ENCODE results near the gene SPRYD3. TPM values are rescaled to one million over a fixed set of nuclear protein-coding genes. Genes with fewer than 3 reads are reported as not detected.
A peak's percentile ranks its signal among the peaks of the same experiment; 100 is the strongest.
"Not testable (repeated sequence)": the region's sequence is repeated elsewhere in the genome, so short reads cannot be mapped to it uniquely, and the experiment has no call there.

SPRYD3 gene
- total and polyA plus RNA-seq, 9 donors, result 28.5 to 88.1 (median 66.6) TPM

DNA sequence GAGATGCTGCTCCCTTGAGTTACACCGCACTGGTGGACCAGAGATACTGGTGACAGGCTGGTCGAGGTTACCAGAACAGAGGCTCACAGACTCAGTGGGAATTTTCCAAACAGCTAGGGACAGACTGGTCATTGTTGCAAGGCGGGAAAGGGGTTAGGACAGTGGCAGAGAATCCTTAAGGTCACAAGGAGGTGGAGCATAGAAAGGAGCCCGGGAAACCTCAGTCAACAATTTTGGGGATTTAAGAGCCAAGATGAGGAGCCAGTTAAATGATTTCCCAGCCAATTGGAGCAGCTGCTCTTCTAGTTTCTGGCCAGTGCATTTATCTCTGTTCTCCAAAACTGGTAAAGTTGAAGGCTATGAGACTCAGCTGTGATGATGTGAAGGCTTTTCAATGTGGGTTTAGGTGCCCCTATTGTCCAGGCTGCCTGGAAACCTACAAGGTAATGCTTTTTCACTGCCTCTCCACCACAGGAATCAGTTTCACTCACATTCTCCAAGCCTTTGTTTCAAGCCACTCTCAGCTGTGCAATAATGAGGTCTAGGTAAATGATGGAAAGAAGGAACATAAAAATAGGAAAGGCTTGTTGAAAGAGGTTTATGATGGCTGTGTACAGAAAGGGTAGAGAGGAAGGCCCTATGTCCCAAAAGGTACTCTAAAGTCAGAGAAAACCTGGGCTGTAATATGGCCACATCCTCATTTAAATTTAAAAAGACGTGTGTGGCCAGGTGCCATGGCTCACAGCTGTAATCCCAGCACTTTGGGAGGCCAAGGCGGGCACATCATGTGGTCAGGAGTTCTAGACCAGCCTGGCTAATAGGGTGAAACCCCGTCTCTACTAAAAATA lies 36.4 kb downstream of the SPRYD3 start:
- DNase-seq, result peak in 1 of 5 donors; percentile 11
- TF ChIP-seq CTCF (IDR thresholded peaks at IDR 0.05) (no peak), POLR2A (IDR thresholded peaks at IDR 0.05) (no peak), EP300 (IDR thresholded peaks at IDR 0.05) (no peak)
- H3K9me3 ChIP-seq, result no peaks in the 10 kb centered on the region
- WGBS, 3 donors, result 52 to 55% (median 53%) methylated on average over 7 of the region's 7 CpGs
- no peaks in the 10 kb centered on the region for H3K36me3 ChIP-seq
- intact Hi-C loops (cut with DNase I), result loop anchor here in 1 of 4 donors (10.0 kb wide), 1 partner anchor 998 kb away; no protein-coding TSS in a partner anchor
- no peak overlapping the region for H3K27ac ChIP-seq
- H3K27me3 ChIP-seq, result no peaks in the 10 kb centered on the region
- H3K4me3 ChIP-seq, result no peak overlapping the region
- peaks cover 14% of the 10 kb centered on the region for H3K4me1 ChIP-seq (ENCODE audit: insufficient read depth)

DNA sequence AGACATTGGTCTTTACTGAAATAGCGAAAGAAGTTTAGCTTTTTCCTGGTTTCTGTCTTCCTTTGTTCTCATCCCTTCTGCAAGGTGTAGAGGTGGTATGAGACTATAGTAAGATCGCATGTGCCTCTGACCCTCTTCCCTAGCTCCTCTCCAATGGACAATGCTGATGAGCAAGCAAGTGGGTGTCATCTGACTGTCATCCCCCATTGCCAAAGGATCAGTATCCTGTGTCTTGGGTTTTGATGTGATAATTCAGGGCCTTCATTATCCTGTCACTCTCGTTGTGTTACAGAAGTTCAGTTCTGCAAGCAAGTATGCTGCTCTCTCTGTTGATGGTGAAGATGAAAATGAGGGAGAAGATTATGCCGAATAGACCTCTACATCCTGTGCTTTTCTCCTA lies 39.3 kb downstream of the SPRYD3 start:
- TF ChIP-seq CTCF (IDR thresholded peaks at IDR 0.05), result no peak
- no peak for TF ChIP-seq POLR2A (IDR thresholded peaks at IDR 0.05)
- no peak for TF ChIP-seq EP300 (IDR thresholded peaks at IDR 0.05)
- no peak overlapping the region for H3K27ac ChIP-seq
- 71 to 83% (median 83%) methylated on average over 4 of the region's 4 CpGs for WGBS, 3 donors
- no peaks in the 10 kb centered on the region for H3K36me3 ChIP-seq
- no peak overlapping the region for H3K4me3 ChIP-seq
- no peaks in the 10 kb centered on the region for H3K9me3 ChIP-seq
- DNase-seq, result no peak
- intact Hi-C loops (cut with DNase I), result loop anchor here in 1 of 4 donors (10.0 kb wide), 1 partner anchor 995 kb away; no protein-coding TSS in a partner anchor
- peaks cover 6% of the 10 kb centered on the region for H3K4me1 ChIP-seq (ENCODE audit: insufficient read depth)
- H3K27me3 ChIP-seq, result no peaks in the 10 kb centered on the region

- TF ChIP-seq CTCF (IDR thresholded peaks at IDR 0.05) (no peak), EP300 (IDR thresholded peaks at IDR 0.05) (no peak), POLR2A (IDR thresholded peaks at IDR 0.05) (no peak)
- Histone ChIP-seq H3K36me3 (no peaks in the 10 kb centered on the region), H3K9me3 (no peaks in the 10 kb centered on the region), H3K4me1 (ENCODE audit: insufficient read depth) (no peaks in the 10 kb centered on the region), H3K4me3 (no peak overlapping the region), H3K27ac (no peak overlapping the region), H3K27me3 (no peaks in the 10 kb centered on the region)
- 58 to 77% (median 71%) methylated on average over 3 of the region's 3 CpGs for WGBS, 3 donors
- no peak for DNase-seq
- intact Hi-C loops (cut with DNase I), result no loop called here
Observed at GRCh38 chr12:53036802-53037201, 42.4 kb downstream of the SPRYD3 start.

GRCh38 chr12:53034459-53034858 lies 44.7 kb downstream of the SPRYD3 start:
- WGBS, 3 donors, result 73 to 85% (median 75%) methylated on average over 8 of the region's 8 CpGs
- intact Hi-C loops (cut with DNase I), result no loop called here
- H3K36me3 ChIP-seq, result no peaks in the 10 kb centered on the region
- no peaks in the 10 kb centered on the region for H3K9me3 ChIP-seq
- no peak overlapping the region for H3K27ac ChIP-seq
- no peak for DNase-seq
- TF ChIP-seq EP300 (IDR thresholded peaks at IDR 0.05) (no peak), POLR2A (IDR thresholded peaks at IDR 0.05) (no peak)
- no peaks in the 10 kb centered on the region for H3K4me1 ChIP-seq (ENCODE audit: insufficient read depth)
- H3K4me3 ChIP-seq, result no peak overlapping the region
- no peaks in the 10 kb centered on the region for H3K27me3 ChIP-seq

DNA sequence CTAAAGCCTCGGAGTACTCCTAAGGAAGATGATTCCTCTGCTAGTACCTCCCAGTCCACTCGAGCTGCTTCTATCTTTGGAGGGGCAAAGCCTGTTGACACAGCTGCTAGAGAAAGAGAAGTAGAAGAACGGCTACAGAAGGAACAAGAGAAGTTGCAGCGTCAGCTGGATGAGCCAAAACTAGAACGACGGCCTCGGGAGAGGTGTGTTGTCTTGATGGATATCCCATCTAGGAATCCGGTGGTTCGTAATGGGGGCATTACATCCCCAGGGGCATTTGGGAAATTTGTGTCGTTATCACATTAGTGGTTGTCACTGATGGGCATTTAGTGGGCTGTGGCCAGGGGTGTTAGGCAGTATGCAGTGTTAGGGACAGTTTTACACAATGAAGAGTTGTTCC lies 45.4 kb downstream of the SPRYD3 start:
- DNase-seq; intact Hi-C loops (cut with DNase I); H3K4me3 ChIP-seq; H3K4me1 ChIP-seq (ENCODE audit: insufficient read depth); H3K27ac ChIP-seq; H3K27me3 ChIP-seq; H3K9me3 ChIP-seq; H3K36me3 ChIP-seq: not testable (repeated sequence)
- 82 to 88% (median 83%) methylated on average over 10 of the region's 10 CpGs for WGBS, 3 donors

Measured in ovary (tissue), 9 donors.